GM23338 (cell line): ENCODE data around the gene SMOC2. TPM values are rescaled to one million over a fixed set of nuclear protein-coding genes. Genes with fewer than 3 reads are reported as not detected.

Experiments
- ATAC-seq: fragments of 200-7000 bp; cut with Tn5 transposase; 3 replicates; pipeline ENCODE4 v1.9.1; 2020
- DNase-seq: peaks from one replicate; pipeline ENCODE4 v3.0.0-alpha.2; 2015; ENCODE audit warnings: low spot score
- H2AFZ ChIP-seq: fragments of 200-600 bp; sonication (generic); 2 replicates; pipeline ENCODE4 v1.8.0; 2016; ENCODE audit warnings: antibody characterized with exemption, mild to moderate bottlenecking, moderate library complexity
- H3F3A ChIP-seq: fragments of 200-600 bp; sonication (generic); replicated peaks from 2 replicates; pipeline ENCODE4 v1.8.0; 2017; ENCODE audit warnings: antibody characterized with exemption, mixed run types, low read depth
- H3K27ac ChIP-seq: fragments of 200-600 bp; sonication (generic); 2 replicates; pipeline ENCODE4 v1.6.1; 2016; ENCODE audit warnings: low read depth
- H3K27me3 ChIP-seq: fragments of 200-600 bp; sonication (generic); 2 replicates; pipeline ENCODE4 v1.8.0; 2016; ENCODE audit warnings: mild to moderate bottlenecking, mixed run types, moderate library complexity; ENCODE audit not compliant: insufficient read depth
- H3K36me3 ChIP-seq: fragments of 200-600 bp; sonication (generic); 2 replicates; pipeline ENCODE4 v1.8.0; 2016; ENCODE audit warnings: mild to moderate bottlenecking; ENCODE audit not compliant: insufficient read depth
- H3K4me1 ChIP-seq: fragments of 200-600 bp; sonication (generic); 2 replicates; pipeline ENCODE4 v1.8.0; 2016; ENCODE audit warnings: mild to moderate bottlenecking, moderate library complexity; ENCODE audit not compliant: insufficient read depth
- H3K4me2 ChIP-seq: fragments of 200-600 bp; sonication (generic); 2 replicates; pipeline ENCODE4 v1.7.1; 2017; ENCODE audit warnings: mixed run types
- H3K4me3 ChIP-seq: fragments of 200-600 bp; sonication (generic); 2 replicates; pipeline ENCODE4 v1.6.1; 2016; ENCODE audit warnings: mixed run types
- H3K79me2 ChIP-seq: fragments of 200-600 bp; sonication (generic); replicated peaks from 2 replicates; pipeline ENCODE4 v1.8.0; 2017; ENCODE audit warnings: mild to moderate bottlenecking; ENCODE audit not compliant: insufficient read depth
- H3K9me2 ChIP-seq: fragments of 200-600 bp; sonication (generic); 2 replicates; pipeline ENCODE4 v1.8.0; 2017; ENCODE audit not compliant: insufficient read depth
- H4K20me1 ChIP-seq: fragments of 200-600 bp; sonication (generic); replicated peaks from 2 replicates; pipeline ENCODE4 v1.8.0; 2017; ENCODE audit warnings: mild to moderate bottlenecking; ENCODE audit not compliant: insufficient read depth
- H3K27ac Mint-ChIP-seq: 2 replicates; pipeline ENCODE4 v1.8.0; 2020; ENCODE audit warnings: inconsistent platforms, mild to moderate bottlenecking, moderate library complexity, mixed read lengths
- H3K27me3 Mint-ChIP-seq: 3 replicates; pipeline ENCODE4 v1.8.0; 2022; ENCODE audit warnings: low read depth, mild to moderate bottlenecking, moderate library complexity, mixed read lengths, inconsistent platforms; ENCODE audit not compliant: insufficient read depth, poor library complexity
- H3K36me3 Mint-ChIP-seq: 3 replicates; pipeline ENCODE4 v1.8.0; 2021; ENCODE audit warnings: low read depth, mild to moderate bottlenecking, inconsistent platforms, moderate library complexity, mixed read lengths
- H3K4me1 Mint-ChIP-seq: 3 replicates; pipeline ENCODE4 v1.8.0; 2020; ENCODE audit warnings: mild to moderate bottlenecking, inconsistent platforms, mixed read lengths
- H3K4me3 Mint-ChIP-seq: 3 replicates; pipeline ENCODE4 v1.8.0; 2021; ENCODE audit warnings: moderate library complexity, mild to moderate bottlenecking, inconsistent platforms, mixed read lengths
- H3K9me3 Mint-ChIP-seq: 3 replicates; pipeline ENCODE4 v1.8.0; 2020; ENCODE audit warnings: moderate library complexity, mild to moderate bottlenecking, inconsistent platforms, mixed read lengths
- CREB1 ChIP-seq: fragments of 250-450 bp; sonication (Bioruptor Pico); IDR thresholded peaks from 2 replicates; pipeline ENCODE4 v1.5.0; 2020; ENCODE audit warnings: low read depth, mild to moderate bottlenecking, moderate library complexity
- ETS1 ChIP-seq: IDR thresholded peaks from 2 replicates; pipeline ENCODE4 v1.6.1; 2016; ENCODE audit warnings: antibody characterized with exemption
- EZH2 ChIP-seq: fragments of 200-600 bp; sonication (generic); IDR thresholded peaks from one replicate; pipeline ENCODE4 v1.8.0; 2017; ENCODE audit warnings: antibody characterized with exemption, mild to moderate bottlenecking, low read depth; ENCODE audit not compliant: unreplicated experiment
- EZH2phosphoT487 ChIP-seq: fragments of 200-600 bp; sonication (generic); IDR thresholded peaks from one replicate; pipeline ENCODE4 v1.8.1; 2018; ENCODE audit warnings: antibody characterized with exemption; ENCODE audit not compliant: unreplicated experiment
- POLR2AphosphoS5 ChIP-seq: IDR thresholded peaks from 2 replicates; pipeline ENCODE4 v1.6.1; 2016; ENCODE audit warnings: antibody characterized with exemption, low read depth
- ZNF331 ChIP-seq: fragments of 250-450 bp; sonication (Bioruptor Pico); IDR thresholded peaks from 2 replicates; pipeline ENCODE4 v1.5.0; 2020; ENCODE audit warnings: low read depth, mild to moderate bottlenecking, moderate library complexity
- polyA plus RNA-seq: library from polyadenylated mRNA; unstranded; fragments of >200 nt; fragmentation: Nextera tagmentation; extraction: Ambion mirVana; gene quantifications from 2 replicates; pipeline ENCODE4 v1.2.1, GENCODE V29; 2016
- total RNA-seq: library from RNA; depleted of rRNA; stranded (reverse); fragments of >200 nt; shearing (Covaris generic); gene quantifications from 2 replicates; pipeline ENCODE4 v1.2.3, GENCODE V29; 2014
- TF ChIP-seq, protein P1 (sequence below): fragments of 250-450 bp; sonication (Bioruptor Pico); IDR thresholded peaks from 2 replicates; pipeline ENCODE4 v1.5.0; 2020; ENCODE audit warnings: mild to moderate bottlenecking, moderate library complexity

The SMOC2 gene
- total and polyA plus RNA-seq, 2 experiments from 2014 or later = 4.3 to 6.5 TPM

DNA sequence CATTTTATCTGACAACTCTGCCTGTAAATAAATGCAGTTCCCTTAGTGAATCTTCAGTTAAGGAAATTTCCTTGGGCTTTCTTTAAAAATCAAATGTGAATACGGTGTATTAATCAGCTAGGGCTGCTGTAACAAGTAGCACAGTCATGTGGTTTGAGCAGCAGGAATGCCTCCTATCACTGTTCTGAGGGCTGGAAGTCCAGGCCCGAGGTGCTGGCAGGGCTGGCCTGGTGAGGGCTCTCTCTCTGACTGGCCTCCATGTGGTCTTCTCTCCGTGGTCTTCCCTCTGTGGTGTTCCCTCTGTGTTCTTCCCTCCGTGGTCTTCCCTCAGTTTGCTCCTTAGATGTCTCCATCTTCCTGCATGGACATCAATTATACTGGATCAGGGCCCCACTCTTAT, 124.1 kb downstream of the SMOC2 start (continued):
- TF ChIP-seq EZH2 = no peak
- TF ChIP-seq EZH2phosphoT487 = no peak
- no peak for TF ChIP-seq ETS1
- TF ChIP-seq CREB1 (CRISPR knock-in tag) = no peak
- no peak for TF ChIP-seq POLR2AphosphoS5
- TF ChIP-seq ZNF331 (CRISPR knock-in tag) = no peak

DNA sequence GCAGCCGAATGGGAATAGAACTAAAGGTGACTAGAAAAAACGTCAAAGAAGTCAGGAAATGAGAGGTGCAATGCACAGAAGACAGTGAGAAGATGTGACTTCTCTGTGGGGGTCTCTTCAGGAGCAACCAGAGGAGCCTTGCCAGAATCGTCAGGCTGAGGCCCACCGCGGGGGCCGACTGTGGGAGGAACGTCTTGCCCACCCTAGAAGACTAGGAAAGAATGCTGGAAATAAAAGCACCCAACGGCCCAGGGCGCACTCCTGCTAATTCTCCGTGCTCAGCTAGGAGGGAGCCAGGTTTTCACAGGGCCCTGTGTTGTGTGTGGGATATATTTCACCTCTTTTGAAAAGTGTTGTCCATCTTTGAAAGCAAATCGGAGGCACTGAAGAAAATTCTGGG, 129.2 kb downstream of the SMOC2 start:
- H3K27ac Mint-ChIP-seq = no peak overlapping the region
- no peak for TF ChIP-seq POLR2AphosphoS5
- TF ChIP-seq, protein P1, sequence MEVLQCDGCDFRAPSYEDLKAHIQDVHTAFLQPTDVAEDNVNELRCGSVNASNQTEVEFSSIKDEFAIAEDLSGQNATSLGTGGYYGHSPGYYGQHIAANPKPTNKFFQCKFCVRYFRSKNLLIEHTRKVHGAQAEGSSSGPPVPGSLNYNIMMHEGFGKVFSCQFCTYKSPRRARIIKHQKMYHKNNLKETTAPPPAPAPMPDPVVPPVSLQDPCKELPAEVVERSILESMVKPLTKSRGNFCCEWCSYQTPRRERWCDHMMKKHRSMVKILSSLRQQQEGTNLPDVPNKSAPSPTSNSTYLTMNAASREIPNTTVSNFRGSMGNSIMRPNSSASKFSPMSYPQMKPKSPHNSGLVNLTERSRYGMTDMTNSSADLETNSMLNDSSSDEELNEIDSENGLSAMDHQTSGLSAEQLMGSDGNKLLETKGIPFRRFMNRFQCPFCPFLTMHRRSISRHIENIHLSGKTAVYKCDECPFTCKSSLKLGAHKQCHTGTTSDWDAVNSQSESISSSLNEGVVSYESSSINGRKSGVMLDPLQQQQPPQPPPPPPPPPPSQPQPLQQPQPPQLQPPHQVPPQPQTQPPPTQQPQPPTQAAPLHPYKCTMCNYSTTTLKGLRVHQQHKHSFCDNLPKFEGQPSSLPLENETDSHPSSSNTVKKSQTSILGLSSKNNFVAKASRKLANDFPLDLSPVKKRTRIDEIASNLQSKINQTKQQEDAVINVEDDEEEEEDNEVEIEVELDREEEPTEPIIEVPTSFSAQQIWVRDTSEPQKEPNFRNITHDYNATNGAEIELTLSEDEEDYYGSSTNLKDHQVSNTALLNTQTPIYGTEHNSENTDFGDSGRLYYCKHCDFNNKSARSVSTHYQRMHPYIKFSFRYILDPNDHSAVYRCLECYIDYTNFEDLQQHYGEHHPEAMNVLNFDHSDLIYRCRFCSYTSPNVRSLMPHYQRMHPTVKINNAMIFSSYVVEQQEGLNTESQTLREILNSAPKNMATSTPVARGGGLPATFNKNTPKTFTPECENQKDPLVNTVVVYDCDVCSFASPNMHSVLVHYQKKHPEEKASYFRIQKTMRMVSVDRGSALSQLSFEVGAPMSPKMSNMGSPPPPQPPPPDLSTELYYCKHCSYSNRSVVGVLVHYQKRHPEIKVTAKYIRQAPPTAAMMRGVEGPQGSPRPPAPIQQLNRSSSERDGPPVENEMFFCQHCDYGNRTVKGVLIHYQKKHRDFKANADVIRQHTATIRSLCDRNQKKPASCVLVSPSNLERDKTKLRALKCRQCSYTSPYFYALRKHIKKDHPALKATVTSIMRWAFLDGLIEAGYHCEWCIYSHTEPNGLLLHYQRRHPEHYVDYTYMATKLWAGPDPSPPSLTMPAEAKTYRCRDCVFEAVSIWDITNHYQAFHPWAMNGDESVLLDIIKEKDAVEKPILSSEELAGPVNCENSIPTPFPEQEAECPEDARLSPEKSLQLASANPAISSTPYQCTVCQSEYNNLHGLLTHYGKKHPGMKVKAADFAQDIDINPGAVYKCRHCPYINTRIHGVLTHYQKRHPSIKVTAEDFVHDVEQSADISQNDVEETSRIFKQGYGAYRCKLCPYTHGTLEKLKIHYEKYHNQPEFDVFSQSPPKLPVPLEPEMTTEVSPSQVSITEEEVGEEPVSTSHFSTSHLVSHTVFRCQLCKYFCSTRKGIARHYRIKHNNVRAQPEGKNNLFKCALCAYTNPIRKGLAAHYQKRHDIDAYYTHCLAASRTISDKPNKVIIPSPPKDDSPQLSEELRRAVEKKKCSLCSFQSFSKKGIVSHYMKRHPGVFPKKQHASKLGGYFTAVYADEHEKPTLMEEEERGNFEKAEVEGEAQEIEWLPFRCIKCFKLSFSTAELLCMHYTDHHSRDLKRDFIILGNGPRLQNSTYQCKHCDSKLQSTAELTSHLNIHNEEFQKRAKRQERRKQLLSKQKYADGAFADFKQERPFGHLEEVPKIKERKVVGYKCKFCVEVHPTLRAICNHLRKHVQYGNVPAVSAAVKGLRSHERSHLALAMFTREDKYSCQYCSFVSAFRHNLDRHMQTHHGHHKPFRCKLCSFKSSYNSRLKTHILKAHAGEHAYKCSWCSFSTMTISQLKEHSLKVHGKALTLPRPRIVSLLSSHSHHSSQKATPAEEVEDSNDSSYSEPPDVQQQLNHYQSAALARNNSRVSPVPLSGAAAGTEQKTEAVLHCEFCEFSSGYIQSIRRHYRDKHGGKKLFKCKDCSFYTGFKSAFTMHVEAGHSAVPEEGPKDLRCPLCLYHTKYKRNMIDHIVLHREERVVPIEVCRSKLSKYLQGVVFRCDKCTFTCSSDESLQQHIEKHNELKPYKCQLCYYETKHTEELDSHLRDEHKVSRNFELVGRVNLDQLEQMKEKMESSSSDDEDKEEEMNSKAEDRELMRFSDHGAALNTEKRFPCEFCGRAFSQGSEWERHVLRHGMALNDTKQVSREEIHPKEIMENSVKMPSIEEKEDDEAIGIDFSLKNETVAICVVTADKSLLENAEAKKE (CRISPR knock-in tag) = no peak
- no peak for DNase-seq

More for the DNA sequence above, 129.2 kb downstream of the SMOC2 start:
- Histone ChIP-seq H3F3A (no peaks in the 10 kb centered on the region), H3K9me2 (no peaks in the 10 kb centered on the region), H3K4me3 (no peak overlapping the region), H4K20me1 (no peaks in the 10 kb centered on the region), H3K27ac (no peak overlapping the region), H3K4me2 (no peak overlapping the region), H2AFZ (no peak overlapping the region), H3K36me3 (no peaks in the 10 kb centered on the region), H3K27me3 (no peaks in the 10 kb centered on the region), H3K79me2 (no peaks in the 10 kb centered on the region), H3K4me1 (no peaks in the 10 kb centered on the region)
- Mint-ChIP-seq H3K9me3 (no peaks in the 10 kb centered on the region), H3K36me3 (0 out of 3 replicates have a peak, but pooled peaks cover 2% of the 10 kb centered on the region), H3K27me3 (no peaks in the 10 kb centered on the region), H3K4me3 (no peak overlapping the region), H3K4me1 (peaks cover 10% of the 10 kb centered on the region)
- no peak for ATAC-seq
